Hepatocyte (in vitro differentiated cells): ENCODE results near the gene SGPL1.

ENCODE experiments used
- CTCF ChIP-seq: fragments of 200-600 bp; sonication (generic); IDR thresholded peaks from 2 replicates; pipeline ENCODE4 v1.5.1; 2016; ENCODE audit warnings: antibody characterized with exemption, mild to moderate bottlenecking; ENCODE audit not compliant: poor library complexity
- EZH2 ChIP-seq: fragments of 200-600 bp; sonication (generic); IDR thresholded peaks from 2 replicates; pipeline ENCODE4 v1.6.1; 2016; ENCODE audit warnings: antibody characterized with exemption, mild to moderate bottlenecking, borderline replicate concordance

- TF ChIP-seq EZH2 (no peak), CTCF (no peak)
Observed at GRCh38 chr10:70851597-70852475, 36.1 kb downstream of the SGPL1 start.
